Fibroblast of villous mesenchyme (primary cell): ENCODE measurements around the gene CYP21A2. TPM values are rescaled to one million over a fixed set of nuclear protein-coding genes. Genes with fewer than 3 reads are reported as not detected.
A peak's percentile ranks its signal among the peaks of the same experiment; 100 is the strongest.
"Not testable (repeated sequence)": the region's sequence is repeated elsewhere in the genome, so short reads cannot be mapped to it uniquely, and the experiment has no call there.

ENCODE experiments used
- DNase-seq: peaks from one replicate; pipeline ENCODE4 v3.0.0-alpha.2; 2010; ENCODE audit warnings: low read depth
- H3K4me3 ChIP-seq: 2 replicates; pipeline ENCODE4 v1.5.1; 2011; ENCODE audit warnings: low read depth, mild to moderate bottlenecking, low read length
- total RNA-seq: library from RNA; depleted of rRNA; stranded (reverse); fragments of >200 nt; gene quantifications from 2 replicates; pipeline ENCODE4 v1.2.3, GENCODE V29; 2012

The CYP21A2 gene
- under 0.01 TPM in 2 replicates for total RNA-seq

DNA sequence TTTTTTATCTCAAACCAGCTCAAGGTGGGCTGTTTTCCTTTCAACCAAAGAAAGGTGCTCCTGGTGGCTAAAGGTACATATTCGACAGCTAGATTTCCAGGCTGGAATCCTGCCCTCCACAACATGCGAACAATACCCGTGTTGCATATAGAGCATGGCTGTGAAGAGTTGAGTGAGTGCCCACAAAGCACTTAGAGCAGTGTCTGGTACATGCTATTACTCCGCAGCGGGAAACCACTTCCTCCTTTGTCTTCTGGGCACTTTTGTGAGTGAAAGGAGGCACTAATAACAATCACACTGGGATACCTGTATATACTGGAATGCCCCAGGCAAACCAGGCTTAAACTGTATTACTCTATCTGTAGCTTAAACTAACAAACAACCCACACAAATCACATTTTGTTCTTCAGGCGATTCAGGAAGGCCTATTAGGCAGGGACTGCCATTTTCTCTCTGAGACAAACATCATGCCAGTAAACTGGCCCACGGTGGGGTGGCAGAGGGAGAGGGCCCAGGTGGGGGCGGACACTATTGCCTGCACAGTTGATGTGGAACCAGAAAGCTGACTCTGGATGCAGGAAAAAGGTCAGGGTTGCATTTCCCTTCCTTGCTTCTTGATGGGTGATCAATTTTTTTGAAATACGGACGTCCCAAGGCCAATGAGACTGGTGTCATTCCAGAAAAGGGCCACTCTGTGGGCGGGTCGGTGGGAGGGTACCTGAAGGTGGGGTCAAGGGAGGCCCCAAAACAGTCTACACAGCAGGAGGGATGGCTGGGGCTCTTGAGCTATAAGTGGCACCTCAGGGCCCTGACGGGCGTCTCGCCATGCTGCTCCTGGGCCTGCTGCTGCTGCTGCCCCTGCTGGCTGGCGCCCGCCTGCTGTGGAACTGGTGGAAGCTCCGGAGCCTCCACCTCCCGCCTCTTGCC, at the start of gene CYP21A2:
Gene CYP21A2 (plus strand): TSS at position 818 of the 927 bp plus-strand sequence. CDS start 8 bp downstream, at position 826.
- not testable (repeated sequence) for H3K4me3 ChIP-seq, DNase-seq

DNA sequence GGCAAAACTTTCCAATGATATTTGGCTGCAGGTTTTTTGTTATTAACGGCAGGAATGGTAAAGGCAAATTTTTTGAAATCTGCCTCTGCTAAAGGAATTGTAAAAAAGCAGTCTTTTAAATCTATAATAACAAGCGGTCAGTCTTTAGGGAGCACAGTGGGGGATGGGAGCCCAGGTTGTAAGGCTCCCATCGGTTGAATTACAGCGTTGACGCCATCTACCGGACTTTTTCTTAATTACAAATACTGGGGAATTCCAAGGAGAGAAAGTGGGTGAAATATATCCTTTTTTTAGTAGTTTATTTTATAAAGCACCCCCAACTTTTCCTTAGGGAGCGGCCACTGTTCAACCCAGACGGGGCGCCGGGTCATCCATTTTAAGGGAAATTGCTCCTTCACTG, 48.9 kb upstream of the CYP21A2 start:
- DNase-seq, result not testable (repeated sequence)

DNA sequence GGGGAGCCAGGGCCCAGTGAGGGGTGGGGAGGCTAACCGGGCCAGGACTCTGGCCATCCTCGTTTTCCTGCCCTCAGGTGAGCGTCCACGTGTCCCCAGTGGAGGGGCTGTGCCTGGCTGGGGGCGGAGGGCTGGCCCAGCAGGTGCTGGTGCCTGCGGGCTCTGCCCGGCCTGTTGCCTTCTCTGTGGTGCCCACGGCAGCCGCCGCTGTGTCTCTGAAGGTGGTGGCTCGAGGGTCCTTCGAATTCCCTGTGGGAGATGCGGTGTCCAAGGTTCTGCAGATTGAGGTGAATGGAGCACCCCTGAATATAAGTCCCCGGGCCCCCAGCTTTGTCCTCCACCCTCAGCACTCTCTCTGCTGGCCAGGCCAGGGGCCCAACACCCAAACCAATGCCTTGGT, 43.8 kb upstream of the CYP21A2 start:
- not testable (repeated sequence) for DNase-seq, H3K4me3 ChIP-seq

More for the DNA sequence above, 48.9 kb upstream of the CYP21A2 start:
- not testable (repeated sequence) for H3K4me3 ChIP-seq

DNA sequence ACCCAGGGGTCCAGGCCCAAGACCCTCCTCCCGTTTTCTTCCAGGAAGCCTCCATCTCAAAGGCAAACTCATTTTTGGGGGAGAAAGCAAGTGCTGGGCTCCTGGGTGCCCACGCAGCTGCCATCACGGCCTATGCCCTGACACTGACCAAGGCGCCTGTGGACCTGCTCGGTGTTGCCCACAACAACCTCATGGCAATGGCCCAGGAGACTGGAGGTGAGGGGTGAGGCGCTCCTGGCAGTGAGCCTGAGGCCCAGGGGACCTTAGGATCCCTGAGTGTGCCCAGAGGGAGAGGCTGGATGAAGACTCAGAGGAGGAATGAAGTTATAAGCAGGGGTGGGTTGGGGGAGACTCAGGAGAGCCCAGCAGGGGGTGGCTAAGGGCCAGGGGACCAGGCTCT, 41.8 kb upstream of the CYP21A2 start:
- DNase-seq, H3K4me3 ChIP-seq: not testable (repeated sequence)

DNA sequence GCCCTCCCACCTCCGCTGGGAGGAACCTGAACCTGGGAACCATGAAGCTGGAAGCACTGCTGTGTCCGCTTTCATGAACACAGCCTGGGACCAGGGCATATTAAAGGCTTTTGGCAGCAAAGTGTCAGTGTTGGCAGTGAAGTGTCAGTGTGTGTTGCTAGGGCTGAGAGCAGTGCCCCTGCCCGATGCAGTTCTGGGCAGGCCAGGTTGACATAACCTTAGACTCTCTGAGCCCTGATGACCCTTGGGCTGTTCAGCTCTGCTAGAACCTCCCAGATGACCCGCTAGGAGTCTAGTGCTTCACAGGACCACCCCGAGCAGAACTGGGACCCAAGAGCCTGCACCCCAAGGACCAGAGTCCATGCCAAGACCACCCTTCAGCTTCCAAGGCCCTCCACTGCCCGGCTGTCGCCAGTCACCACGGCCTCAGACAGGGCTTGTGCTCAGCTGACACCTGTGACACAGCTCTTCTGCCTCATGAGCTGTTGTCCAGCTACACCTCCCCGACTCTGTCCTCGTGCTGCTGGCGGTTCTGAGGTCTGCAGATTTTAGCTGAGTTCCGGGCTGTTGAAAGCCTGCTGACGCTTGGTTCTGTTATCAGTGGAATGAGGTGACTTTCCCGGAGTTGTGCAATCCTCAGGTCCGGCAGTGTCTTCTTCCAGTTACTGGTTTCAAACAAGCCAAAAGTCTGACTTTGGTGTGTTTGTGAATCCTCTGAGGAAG, 35.5 kb upstream of the CYP21A2 start:
- H3K4me3 ChIP-seq, DNase-seq: not testable (repeated sequence)

DNA sequence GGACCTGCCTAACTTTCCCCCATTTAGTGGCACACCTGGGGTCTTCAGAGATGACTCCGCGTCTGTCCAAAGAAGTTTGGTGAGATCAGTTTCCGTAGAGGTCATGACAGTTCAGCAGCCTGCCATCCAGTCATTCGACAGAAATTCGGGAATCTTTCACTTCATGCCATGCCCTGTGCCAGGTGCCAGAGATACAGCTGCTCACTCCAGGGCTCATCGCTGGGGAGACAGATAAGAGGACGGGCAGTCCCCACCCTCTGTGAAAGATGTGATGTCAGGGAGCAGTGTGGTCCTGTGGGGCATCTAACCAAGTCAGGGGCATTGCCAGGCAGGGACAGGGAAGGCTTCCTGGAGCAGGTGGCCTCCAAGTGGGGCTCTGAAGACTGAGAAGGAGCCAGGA, 34.9 kb upstream of the CYP21A2 start:
- not testable (repeated sequence) for DNase-seq, H3K4me3 ChIP-seq

DNA sequence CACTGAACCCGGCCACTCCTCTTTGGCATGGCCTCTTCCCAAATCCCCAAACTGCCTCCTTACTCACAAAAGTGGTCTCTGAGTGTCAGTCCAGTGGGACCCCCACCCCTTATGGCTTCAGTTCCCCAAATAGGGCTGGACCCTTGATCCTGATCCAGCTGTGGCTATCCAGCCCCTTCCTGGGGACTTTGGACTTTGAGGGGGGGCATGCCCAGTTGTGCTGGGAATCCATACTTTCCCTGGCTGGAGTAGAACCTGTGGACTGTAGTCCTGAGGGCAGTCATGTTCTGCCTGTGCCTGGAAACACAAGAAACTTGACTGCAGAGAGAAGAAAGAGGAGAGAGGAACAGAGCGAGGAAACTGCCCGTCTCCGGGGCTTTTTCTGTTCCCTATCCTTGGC, 33.8 kb upstream of the CYP21A2 start:
- not testable (repeated sequence) for H3K4me3 ChIP-seq, DNase-seq

DNA sequence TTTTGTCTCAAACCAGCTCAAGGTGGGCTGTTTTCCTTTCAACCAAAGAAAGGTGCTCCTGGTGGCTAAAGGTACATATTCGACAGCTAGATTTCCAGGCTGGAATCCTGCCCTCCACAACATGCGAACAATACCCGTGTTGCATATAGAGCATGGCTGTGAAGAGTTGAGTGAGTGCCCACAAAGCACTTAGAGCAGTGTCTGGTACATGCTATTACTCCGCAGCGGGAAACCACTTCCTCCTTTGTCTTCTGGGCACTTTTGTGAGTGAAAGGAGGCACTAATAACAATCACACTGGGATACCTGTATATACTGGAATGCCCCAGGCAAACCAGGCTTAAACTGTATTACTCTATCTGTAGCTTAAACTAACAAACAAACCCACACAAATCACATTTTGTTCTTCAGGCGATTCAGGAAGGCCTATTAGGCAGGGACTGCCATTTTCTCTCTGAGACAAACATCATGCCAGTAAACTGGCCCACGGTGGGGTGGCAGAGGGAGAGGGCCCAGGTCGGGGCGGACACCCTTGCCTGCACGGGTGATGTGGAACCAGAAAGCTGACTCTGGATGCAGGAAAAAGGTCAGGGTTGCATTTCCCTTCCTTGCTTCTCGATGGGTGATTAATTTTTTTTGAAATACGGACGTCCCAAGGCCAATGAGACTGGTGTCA, 33.2 kb upstream of the CYP21A2 start:
- not testable (repeated sequence) for H3K4me3 ChIP-seq, DNase-seq

DNA sequence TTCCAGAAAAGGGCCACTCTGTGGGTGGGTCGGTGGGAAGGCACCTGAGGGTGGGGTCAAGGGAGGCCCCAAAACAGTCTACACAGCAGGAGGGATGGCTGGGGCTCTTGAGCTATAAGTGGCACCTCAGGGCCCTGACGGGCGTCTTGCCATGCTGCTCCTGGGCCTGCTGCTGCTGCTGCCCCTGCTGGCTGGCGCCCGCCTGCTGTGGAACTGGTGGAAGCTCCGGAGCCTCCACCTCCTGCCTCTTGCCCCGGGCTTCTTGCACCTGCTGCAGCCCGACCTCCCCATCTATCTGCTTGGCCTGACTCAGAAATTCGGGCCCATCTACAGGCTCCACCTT, 32.7 kb upstream of the CYP21A2 start:
- not testable (repeated sequence) for H3K4me3 ChIP-seq, DNase-seq

DNA sequence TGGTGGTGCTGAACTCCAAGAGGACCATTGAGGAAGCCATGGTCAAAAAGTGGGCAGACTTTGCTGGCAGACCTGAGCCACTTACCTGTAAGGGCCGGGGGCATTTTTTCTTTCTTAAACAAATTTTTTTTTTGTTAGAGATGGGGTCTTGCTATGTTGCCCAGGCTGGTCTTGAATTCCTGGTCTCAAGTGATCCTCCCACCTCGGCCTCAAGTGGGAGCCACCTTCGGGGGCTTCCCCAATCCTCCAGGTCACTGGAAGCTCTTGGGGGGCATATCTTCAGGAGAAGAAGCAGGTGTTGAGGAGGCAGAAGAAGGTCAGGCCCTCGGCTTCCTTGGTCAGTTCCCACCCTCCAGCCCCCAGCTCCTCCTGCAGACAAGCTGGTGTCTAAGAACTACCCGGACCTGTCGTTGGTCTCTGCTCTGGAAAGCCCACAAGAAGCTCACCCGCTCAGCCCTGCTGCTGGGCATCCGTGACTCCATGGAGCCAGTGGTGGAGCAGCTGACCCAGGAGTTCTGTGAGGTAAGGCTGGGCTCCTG, 32.2 kb upstream of the CYP21A2 start:
- not testable (repeated sequence) for H3K4me3 ChIP-seq, DNase-seq

DNA sequence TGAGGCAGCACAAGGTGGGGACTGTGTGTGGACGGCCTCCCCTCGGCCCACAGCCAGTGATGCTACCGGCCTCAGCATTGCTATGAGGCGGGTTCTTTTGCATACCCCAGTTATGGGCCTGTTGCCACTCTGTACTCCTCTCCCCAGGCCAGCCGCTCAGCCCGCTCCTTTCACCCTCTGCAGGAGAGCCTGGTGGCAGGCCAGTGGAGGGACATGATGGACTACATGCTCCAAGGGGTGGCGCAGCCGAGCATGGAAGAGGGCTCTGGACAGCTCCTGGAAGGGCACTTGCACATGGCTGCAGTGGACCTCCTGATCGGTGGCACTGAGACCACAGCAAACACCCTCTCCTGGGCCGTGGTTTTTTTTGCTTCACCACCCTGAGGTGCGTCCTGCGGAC, 31.1 kb upstream of the CYP21A2 start:
- not testable (repeated sequence) for DNase-seq, H3K4me3 ChIP-seq

DNA sequence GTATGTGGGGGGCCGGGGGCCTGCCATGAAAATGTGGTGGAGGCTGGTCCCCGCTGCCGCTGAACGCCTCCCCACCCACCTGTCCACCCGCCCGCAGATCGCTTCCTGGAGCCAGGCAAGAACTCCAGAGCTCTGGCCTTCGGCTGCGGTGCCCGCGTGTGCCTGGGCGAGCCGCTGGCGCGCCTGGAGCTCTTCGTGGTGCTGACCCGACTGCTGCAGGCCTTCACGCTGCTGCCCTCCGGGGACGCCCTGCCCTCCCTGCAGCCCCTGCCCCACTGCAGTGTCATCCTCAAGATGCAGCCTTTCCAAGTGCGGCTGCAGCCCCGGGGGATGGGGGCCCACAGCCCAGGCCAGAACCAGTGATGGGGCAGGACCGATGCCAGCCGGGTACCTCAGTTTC, 30.2 kb upstream of the CYP21A2 start:
- not testable (repeated sequence) for DNase-seq

DNA sequence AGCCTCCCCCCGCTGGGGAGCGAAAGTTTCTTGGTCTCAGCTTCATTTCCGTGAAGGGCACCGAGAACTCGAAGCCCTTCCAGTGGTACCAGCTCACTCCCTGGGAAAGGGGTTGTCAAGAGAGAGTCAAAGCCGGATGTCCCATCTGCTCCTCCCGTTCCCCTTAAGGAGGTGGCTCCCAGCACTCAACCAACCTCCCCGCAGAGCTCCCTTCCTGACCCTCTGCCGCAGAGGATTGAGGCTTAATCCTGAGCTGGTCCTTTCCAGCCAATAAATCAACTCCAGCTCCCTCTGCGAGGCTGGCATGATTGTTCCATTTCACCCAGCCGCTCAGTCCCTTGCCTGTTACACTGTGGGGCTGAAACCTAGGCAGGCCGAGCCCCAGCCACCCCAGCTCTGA, 29.6 kb upstream of the CYP21A2 start:
- not testable (repeated sequence) for H3K4me3 ChIP-seq
- DNase-seq, result peak; percentile 5

More for the DNA sequence above, 30.2 kb upstream of the CYP21A2 start:
- not testable (repeated sequence) for H3K4me3 ChIP-seq

DNA sequence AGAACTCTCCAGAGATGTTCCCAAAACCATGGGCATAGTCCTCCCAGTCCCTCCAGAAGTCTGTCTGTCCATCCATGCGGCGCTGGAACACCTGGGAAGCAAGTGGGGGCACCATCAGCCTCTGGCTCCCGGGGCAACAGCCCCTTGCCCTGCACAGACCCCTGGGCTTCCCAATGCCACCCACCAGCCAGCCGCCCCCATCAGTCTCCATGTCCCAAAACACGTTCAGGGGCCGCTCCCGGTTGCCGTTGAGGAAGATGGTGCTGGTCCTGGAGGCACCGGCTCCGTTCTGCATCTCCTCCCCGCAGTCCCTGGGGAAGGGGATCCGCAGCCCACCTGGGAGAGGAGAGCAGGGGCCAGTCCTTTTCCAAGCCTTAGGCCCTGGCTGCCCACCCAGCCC, 28.7 kb upstream of the CYP21A2 start:
- DNase-seq, H3K4me3 ChIP-seq: not testable (repeated sequence)

DNA sequence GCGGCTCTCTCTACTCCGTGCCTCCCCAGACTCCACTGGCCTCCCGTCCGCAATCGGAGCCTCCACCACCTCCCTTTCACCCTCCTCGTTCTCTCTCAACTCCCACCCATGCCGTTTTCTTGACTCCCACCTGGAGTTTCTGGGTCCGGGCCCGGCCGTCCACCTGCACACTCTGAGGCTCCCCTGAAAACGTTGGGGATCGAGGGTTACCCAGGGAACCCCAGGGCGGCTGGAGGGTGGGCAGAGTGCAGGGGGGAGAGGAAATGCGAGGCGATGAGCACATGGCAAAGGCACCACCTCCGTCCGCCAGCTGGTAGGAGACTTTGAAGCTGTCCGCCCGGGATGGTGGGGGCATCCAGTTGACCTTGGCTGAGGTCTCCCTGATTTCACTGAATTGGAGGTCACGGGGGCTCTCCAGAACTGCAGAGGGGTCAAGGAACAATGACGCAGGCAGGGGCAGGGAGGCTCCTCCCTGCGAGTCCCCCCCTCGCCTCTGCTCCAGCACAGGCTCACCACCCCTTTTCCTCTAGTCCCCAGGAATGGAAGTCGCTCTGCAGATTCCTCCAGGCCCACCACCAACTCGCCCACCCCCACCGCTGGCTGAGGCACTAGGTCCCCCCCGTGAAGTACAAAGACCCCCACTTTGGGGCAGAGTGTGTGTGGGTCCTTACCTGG, 27.2 kb upstream of the CYP21A2 start:
- H3K4me3 ChIP-seq, DNase-seq: not testable (repeated sequence)

DNA sequence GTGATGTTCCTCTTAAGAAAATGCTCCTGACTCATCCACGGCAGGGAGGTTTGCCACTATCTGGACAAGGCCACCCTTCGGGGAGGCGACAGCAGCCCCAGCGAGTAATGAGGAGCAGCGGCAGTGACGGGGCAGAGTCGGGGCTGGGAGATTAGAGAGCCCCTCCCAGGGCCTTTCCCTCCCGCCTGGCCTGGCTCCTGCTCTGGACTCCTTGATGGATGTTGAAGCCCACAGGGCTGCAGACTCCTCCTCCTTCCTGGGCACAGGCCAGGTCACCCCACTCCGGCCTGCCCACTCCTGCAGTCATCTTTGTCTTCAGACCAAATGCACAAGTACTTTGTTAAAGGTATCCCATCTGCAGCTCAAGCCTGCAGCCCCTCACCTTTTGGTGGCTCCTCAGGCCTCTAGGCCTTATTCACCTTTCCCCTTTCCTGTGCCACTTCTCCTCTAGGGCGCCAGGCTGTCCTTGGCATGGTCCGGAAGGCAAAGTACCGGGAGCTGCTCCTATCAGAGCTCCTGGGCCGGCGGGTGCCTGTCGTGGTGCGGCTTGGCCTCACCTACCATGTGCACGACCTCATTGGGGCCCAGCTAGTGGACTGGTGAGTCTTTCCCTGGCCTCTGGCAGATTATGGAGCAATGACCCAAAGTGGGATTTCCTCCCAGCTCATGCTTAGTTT, 25.1 kb upstream of the CYP21A2 start:
- not testable (repeated sequence) for DNase-seq, H3K4me3 ChIP-seq

DNA sequence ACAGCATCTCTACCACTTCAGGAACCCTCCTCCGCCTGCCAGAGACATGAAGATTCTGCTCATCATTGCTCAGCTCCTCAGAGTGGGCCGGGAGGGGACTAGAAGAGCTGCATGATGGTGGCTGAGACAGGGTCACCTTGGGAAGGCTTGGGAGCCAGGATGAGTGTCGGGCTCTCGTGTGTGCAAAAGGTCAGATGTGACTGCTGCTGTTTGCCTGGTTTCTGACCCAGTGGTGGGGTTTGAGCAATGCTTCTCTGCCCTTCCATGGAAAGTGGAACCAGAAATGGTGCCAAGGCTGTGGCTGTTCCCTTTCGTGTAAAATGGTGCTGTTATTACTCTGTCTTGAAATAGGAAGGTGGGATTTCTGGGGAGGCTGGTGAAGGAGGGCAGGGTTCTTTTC, 24.5 kb upstream of the CYP21A2 start:
- not testable (repeated sequence) for H3K4me3 ChIP-seq, DNase-seq

DNA sequence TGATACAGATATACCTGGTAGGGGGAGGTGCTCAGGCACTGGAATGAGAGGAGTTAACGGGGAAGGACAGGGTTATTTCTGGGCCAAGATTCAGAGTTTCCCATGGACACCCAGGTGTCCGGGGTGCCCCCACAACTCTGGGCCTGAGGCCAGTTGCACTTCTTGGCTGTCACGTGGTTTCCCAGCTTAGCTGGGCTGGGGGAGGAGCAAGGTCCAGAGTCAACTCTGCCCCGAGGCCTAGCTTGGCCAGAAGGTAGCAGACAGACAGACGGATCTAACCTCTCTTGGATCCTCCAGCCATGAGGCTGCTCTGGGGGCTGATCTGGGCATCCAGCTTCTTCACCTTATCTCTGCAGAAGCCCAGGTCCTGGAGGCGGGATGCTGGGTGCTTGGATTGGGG, 23.7 kb upstream of the CYP21A2 start, which contains the start of gene C4B:
Gene C4B (plus strand): TSS at position 249 of the 400 bp plus-strand sequence. CDS start 51 bp downstream, at position 300.
- not testable (repeated sequence) for DNase-seq

More for the DNA sequence above, 23.7 kb upstream of the CYP21A2 start, which contains the start of gene C4B:
- not testable (repeated sequence) for H3K4me3 ChIP-seq
